IPS DF 6.9 (cell line): ENCODE results near the gene ADCY2.

Experiments used
- DNase-seq: peaks from one replicate; pipeline ENCODE4 v3.0.0-alpha.2; 2013; ENCODE audit warnings: low read depth, low spot score
- H3K27ac ChIP-seq: one replicate; pipeline ENCODE4 v1.5.1; 2013; ENCODE audit warnings: low read length, control low read depth
- H3K27me3 ChIP-seq: 2 replicates; pipeline ENCODE4 v1.6.1; 2013; ENCODE audit warnings: mild to moderate bottlenecking, low read length; ENCODE audit not compliant: control insufficient read depth, insufficient read depth
- H3K36me3 ChIP-seq: 2 replicates; pipeline ENCODE4 v1.6.1; 2013; ENCODE audit warnings: low read length; ENCODE audit not compliant: control insufficient read depth, insufficient read depth
- H3K4me1 ChIP-seq: 2 replicates; pipeline ENCODE4 v1.6.1; 2013; ENCODE audit warnings: low read length; ENCODE audit not compliant: control insufficient read depth, insufficient read depth
- H3K4me3 ChIP-seq: 2 replicates; pipeline ENCODE4 v1.5.1; 2013; ENCODE audit warnings: mild to moderate bottlenecking, low read length
- H3K9me3 ChIP-seq: 2 replicates; pipeline ENCODE4 v1.6.1; 2013; ENCODE audit warnings: low read length, inconsistent platforms; ENCODE audit not compliant: control insufficient read depth, insufficient read depth
- WGBS: extraction: QIAGEN DNeasy Blood & Tissue Kit; methylation state at CpG from one replicate; pipeline ENCODE4 v1.1.7; 2013; ENCODE audit warnings: mixed read lengths, missing lambda C conversion rate; ENCODE audit not compliant: insufficient read length, insufficient coverage; 5-methylcytosine and 5-hydroxymethylcytosine counted together

The ADCY2 gene

DNA sequence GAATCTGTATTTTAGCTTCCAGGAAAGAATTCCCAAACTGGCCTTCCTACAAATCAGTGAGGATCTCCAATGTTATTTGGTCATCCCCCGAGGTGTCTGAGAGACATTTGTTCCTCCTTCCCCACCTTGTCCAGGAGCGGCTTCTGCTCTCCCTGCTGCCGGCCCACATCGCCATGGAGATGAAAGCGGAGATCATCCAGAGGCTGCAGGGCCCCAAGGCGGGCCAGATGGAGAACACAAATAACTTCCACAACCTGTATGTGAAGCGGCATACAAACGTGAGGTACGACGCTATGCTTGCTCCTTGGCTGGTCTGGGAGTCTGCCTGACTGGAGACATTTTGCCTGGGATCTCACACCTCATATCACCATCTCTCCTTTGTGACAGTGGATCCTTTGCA is 294.6 kb downstream of the ADCY2 start:
- no peaks in the 10 kb centered on the region for H3K27me3 ChIP-seq
- no peak overlapping the region for H3K27ac ChIP-seq
- no CpG with 5 or more reads among the region's 10 CpGs for WGBS
- no peaks in the 10 kb centered on the region for H3K4me1 ChIP-seq
- H3K4me3 ChIP-seq: no peak overlapping the region
- DNase-seq: no peak
- peaks cover 3% of the 10 kb centered on the region; the same call in 1 of the 2 replicates for H3K36me3 ChIP-seq
- no peaks in the 10 kb centered on the region for H3K9me3 ChIP-seq

DNA sequence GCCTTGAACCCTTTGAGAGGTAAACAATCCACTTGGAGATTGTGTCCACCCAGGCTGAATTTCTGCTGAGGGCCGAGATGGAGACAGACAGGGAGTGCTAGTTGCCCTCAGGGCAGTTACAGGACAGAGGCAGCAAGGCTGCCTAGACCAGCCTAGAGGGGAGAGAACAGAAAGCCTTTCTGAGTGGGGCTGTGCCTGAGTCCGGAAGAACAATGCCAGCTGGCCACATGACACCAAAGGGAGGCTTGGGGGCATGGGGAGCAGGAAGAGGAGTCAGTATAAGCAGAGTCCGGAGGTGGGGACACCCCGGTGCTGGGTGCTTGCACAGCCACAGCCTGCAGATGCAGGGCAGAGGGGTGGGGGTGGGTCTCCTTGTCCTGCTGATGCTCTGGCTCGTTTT is 309.3 kb downstream of the ADCY2 start:
- DNase-seq: no peak
- H3K9me3 ChIP-seq: no peaks in the 10 kb centered on the region

DNA sequence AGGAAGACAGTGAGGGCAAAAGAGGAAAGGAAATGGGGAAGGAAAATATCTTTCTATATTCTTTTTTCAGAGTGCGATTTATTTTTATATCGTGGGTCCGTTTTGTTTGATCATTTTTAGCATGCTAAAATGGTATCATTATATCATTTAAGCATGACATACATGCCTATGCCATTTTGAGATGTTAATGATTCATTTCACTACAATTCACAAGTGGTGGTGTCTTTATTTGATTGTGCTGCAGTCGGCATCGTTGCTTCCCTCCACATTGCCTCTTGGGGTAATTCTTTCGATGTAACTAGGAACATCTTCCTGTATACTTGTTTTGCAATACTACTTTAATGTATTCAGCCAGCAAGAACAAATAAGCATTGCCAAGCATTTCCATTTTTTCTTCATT is 309.8 kb downstream of the ADCY2 start:
- Histone ChIP-seq H3K27ac (no peak overlapping the region), H3K36me3 (peaks cover 6% of the 10 kb centered on the region; the same call in 1 of the 2 replicates), H3K9me3 (no peaks in the 10 kb centered on the region), H3K27me3 (no peaks in the 10 kb centered on the region), H3K4me1 (no peaks in the 10 kb centered on the region; the same call in 1 of the 2 replicates), H3K4me3 (no peak overlapping the region)
- WGBS: no CpG with 5 or more reads among the region's 6 CpGs
- no peak for DNase-seq

More for the DNA sequence above, 309.3 kb downstream of the ADCY2 start:
- Histone ChIP-seq H3K4me3 (no peak overlapping the region), H3K4me1 (no peaks in the 10 kb centered on the region; the same call in 1 of the 2 replicates), H3K36me3 (peaks cover 6% of the 10 kb centered on the region; the same call in 1 of the 2 replicates), H3K27ac (no peak overlapping the region), H3K27me3 (no peaks in the 10 kb centered on the region)
- WGBS: no CpG with 5 or more reads among the region's 5 CpGs

DNA sequence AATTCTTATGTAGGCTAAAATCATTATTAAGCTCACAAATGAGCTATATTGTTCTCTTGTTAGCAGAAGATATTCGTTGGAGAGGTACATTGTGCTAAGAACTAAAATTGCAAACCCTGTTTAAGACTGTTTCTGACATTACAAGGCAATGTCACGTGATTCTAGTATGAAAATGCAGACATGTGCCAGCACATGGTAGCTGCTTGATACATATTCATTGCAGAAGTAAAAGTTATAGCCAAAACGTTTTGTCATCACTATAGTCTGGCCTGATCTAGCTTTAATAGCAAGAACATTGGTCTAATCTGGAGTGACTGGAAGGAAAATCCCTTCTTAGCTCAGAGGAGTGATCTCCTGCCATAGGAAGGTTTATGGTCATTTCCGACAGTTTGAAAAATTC is 310.3 kb downstream of the ADCY2 start:
- Histone ChIP-seq H3K27ac (no peak overlapping the region), H3K36me3 (peaks cover 6% of the 10 kb centered on the region; the same call in 1 of the 2 replicates), H3K4me1 (no peaks in the 10 kb centered on the region; the same call in 1 of the 2 replicates), H3K4me3 (no peak overlapping the region), H3K9me3 (no peaks in the 10 kb centered on the region), H3K27me3 (no peaks in the 10 kb centered on the region)
- no peak for DNase-seq
- WGBS: no CpG with 5 or more reads among the region's 4 CpGs

DNA sequence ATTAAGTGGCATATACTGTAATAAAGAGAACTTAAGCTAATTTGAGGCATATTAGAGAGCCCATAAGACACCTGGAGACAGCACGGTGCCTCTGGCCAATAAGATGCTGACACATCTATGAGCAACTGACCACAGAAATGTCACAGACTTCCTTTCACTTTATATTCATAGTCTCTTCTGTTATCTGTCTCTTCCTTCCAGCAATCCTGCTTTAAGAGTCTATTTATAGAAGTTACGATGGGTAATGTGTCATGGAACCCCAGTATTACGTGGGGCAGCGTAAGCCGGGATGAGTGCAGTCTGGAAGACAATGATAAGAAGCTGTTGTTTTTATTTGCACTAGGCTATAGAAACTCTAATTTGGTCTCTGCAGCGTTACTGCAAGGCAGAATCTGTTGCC is 318.2 kb downstream of the ADCY2 start:
- H3K4me1 ChIP-seq: no peaks in the 10 kb centered on the region
- no peak overlapping the region for H3K27ac ChIP-seq
- no peak overlapping the region for H3K4me3 ChIP-seq
- peaks cover 8% of the 10 kb centered on the region; the same call in 1 of the 2 replicates for H3K36me3 ChIP-seq
- WGBS: no CpG with 5 or more reads among the region's 6 CpGs
- no peaks in the 10 kb centered on the region for H3K9me3 ChIP-seq
- no peak for DNase-seq
- no peaks in the 10 kb centered on the region for H3K27me3 ChIP-seq

DNA sequence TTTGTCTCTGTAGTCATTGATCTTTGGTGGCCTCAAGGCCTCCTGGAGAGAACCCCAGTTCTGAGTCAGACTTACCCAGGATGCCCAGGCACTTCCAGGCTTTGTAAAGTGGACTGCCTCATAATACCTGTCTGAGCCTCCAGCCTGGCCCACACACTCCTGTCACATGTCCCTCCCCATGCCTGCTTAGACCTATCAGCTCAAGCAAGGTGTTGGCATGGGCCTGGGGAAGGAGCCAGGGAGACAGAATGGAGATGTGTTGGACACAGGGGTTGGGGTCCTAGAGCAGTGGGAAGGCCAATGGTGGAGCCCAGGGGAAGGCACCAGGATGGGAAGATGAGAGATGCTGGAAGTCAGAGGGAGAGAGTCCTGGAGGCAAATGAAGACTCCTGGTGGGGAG is 318.8 kb downstream of the ADCY2 start:
- H3K9me3 ChIP-seq: no peaks in the 10 kb centered on the region
- no peak overlapping the region for H3K27ac ChIP-seq
- no peak for DNase-seq
- no peaks in the 10 kb centered on the region for H3K4me1 ChIP-seq
- peaks cover 4% of the 10 kb centered on the region; the same call in 1 of the 2 replicates for H3K36me3 ChIP-seq
- no peaks in the 10 kb centered on the region for H3K27me3 ChIP-seq
- no peak overlapping the region for H3K4me3 ChIP-seq

DNA sequence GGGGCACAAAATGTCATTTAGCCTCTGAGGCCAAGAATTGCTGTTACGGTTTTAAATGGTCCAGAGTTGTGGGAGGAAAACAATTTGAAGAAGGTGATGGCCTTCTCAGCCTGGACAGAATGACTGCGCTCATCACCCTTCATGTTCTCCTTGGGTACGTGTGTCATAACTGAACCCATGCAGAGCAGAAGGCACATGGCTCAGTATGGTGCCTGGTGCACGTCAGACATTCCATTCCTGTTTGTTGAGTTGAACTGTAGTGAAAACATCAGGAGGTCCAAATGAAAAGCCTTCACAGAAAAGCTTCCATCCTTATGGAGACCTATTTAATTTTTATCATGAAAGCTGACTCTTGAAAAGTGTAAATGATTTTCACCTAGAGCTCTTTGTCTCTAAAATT is 321.8 kb downstream of the ADCY2 start:
- no peaks in the 10 kb centered on the region for H3K27me3 ChIP-seq
- no peaks in the 10 kb centered on the region for H3K9me3 ChIP-seq
- H3K4me3 ChIP-seq: no peak overlapping the region
- no peak overlapping the region for H3K27ac ChIP-seq
- no peak for DNase-seq
- H3K4me1 ChIP-seq: no peaks in the 10 kb centered on the region
- no CpG with 5 or more reads among the region's 4 CpGs for WGBS
- peaks cover 4% of the 10 kb centered on the region; the same call in 1 of the 2 replicates for H3K36me3 ChIP-seq

DNA sequence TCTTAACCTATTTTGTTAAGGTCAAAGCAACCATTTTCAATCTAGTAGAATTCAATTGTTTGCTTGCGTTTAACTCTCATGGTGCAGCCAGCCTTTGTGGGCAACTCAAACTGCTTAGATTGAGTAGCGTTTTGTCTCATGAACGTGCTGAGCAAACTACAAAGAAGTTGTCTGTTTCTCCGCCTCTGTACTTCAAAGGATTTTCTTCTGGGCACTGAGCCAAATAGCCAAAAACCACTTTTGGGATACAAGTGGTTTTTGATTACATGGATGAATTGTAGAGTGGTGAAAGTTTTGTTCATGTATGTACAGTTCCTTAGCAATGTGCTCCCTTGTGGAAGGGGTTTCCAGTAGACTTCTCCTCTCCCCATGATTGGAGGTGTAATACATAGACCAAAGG is 332.1 kb downstream of the ADCY2 start:
- no peaks in the 10 kb centered on the region for H3K36me3 ChIP-seq
- H3K27ac ChIP-seq: no peak overlapping the region
- no peaks in the 10 kb centered on the region for H3K4me1 ChIP-seq
- no peaks in the 10 kb centered on the region for H3K27me3 ChIP-seq
- no peak overlapping the region for H3K4me3 ChIP-seq
- DNase-seq: no peak
- H3K9me3 ChIP-seq: no peaks in the 10 kb centered on the region
- WGBS: no CpG with 5 or more reads among the region's 4 CpGs

DNA sequence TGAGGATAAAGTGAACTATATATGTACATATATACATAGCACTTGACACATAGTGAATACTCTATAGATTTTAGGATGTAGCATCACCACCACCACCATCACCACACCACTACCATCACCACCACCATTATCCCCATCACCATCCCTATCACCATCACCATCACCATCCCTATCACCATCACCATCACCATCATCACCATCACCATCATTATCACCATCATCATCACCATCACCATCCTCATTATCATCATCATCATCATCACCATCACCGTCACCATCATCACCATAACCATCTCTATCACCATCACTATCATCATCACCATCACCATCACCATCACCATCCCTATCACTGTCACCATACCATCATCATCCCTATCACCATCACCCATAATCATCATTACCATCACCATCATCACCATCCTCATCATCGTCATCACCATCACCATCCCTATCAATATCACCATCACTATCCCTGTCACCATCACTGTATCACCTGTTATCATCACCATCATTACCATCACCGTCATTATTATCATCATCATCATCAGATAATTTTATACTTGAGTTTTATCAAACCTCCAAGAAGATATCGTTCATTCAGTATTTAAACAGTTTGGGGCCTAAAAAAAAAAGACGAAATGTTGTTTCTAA is 345.6 kb downstream of the ADCY2 start:
- DNase-seq: no peak
- Histone ChIP-seq H3K4me1 (no peaks in the 10 kb centered on the region; the same call in 1 of the 2 replicates), H3K36me3 (no peaks in the 10 kb centered on the region), H3K27me3 (no peaks in the 10 kb centered on the region), H3K9me3 (no peaks in the 10 kb centered on the region), H3K27ac (no peak overlapping the region), H3K4me3 (no peak overlapping the region)
- 100% methylated on average over 2 of the region's 5 CpGs for WGBS

DNA sequence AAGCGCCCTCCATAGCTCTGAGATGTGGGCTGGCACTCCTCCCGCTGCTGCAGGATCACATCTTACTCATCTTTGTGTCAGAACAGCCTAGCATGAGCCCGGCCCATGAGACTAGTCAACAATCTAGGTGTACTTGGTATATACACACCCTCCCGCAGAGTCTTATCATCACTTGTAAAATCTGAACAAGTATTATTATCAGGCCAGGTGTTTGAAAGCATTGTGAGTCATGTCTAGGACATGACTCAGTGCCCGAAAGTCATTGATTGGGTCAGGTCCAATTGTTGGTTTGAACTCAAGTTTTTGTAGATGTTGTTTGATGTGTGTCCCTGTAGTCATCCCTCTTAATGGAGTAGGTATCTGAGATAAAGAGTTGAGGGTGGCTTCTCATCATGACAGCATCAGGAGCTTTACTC is 346.3 kb downstream of the ADCY2 start:
- H3K4me3 ChIP-seq: no peak overlapping the region
- WGBS: no CpG with 5 or more reads among the region's 5 CpGs
- no peak overlapping the region for H3K27ac ChIP-seq
- H3K4me1 ChIP-seq: no peaks in the 10 kb centered on the region; the same call in 1 of the 2 replicates
- DNase-seq: no peak
- no peaks in the 10 kb centered on the region for H3K27me3 ChIP-seq
- H3K36me3 ChIP-seq: no peaks in the 10 kb centered on the region
- no peaks in the 10 kb centered on the region for H3K9me3 ChIP-seq
